ENCODE results near the gene NUDT6. TPM values are rescaled to one million over a fixed set of nuclear protein-coding genes. Genes with fewer than 3 reads are reported as not detected.
"Not testable (repeated sequence)": the region's sequence is repeated elsewhere in the genome, so short reads cannot be mapped to it uniquely, and the experiment has no call there.

The NUDT6 gene
- polyA plus RNA-seq, 1 of the 3 experiments (the other 2 are of a cell fraction), result 10.1 TPM

DNA sequence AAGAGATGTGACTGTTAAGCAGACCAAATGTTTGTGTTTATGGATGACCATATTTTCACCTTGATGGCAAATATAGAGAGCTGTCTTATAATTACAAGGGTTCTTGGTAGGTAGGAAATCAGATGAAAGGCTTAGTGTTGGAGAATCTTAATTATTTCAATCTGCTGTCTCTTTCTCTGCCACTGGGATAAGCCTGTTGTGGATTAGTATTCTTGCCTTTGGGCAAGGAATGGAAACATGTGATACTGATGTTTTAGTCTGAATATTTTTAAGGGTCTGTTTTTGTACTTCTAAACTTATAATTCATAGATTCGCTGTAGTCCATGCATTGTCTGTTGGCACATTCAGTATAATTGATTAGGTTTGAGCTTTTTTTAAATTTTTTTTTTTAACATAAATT is 23.7 kb upstream of the NUDT6 start (continued):
- no peak for TF ChIP-seq REST (IDR thresholded peaks at IDR 0.05; ENCODE audit: low read depth, low read length)
- TF ChIP-seq EP300 (IDR thresholded peaks at IDR 0.05; ENCODE audit: borderline replicate concordance in 1 of 2, low read depth in 1 of 2, low read length in 1 of 2), result no peak
- no peak for TF ChIP-seq RXRA (IDR thresholded peaks at IDR 0.05; ENCODE audit: borderline replicate concordance, low read depth)
- TF ChIP-seq SIN3A (IDR thresholded peaks at IDR 0.05; ENCODE audit: borderline replicate concordance, low read depth, low read length), result no peak
- no peak for TF ChIP-seq PBX3 (IDR thresholded peaks at IDR 0.05)

- POLR2A ChIA-PET; H3K4me1 ChIP-seq (ENCODE audit: control insufficient read depth in 1 of 2, insufficient read depth in 2 of 2, low read depth in 1 of 2, low read length in 1 of 2); H2AFZ ChIP-seq (ENCODE audit: low read depth); H4K20me1 ChIP-seq (ENCODE audit: insufficient read depth); H3K27ac ChIP-seq (ENCODE audit: low read depth in 2 of 2, low read length in 1 of 2); H3F3A ChIP-seq (replicated peaks; ENCODE audit: insufficient read depth); H3K4me3 ChIP-seq (ENCODE audit: low read depth in 2 of 2, low read length in 1 of 2); H3K27me3 ChIP-seq (ENCODE audit: insufficient read depth); CTCF ChIA-PET; H3K9me2 ChIP-seq; DNase-seq; H3K9ac ChIP-seq; H3K9me3 ChIP-seq; H3K79me2 ChIP-seq (ENCODE audit: insufficient read depth); H3K4me2 ChIP-seq: not testable (repeated sequence)
- 100% methylated on average over 12 of the region's 17 CpGs for WGBS (ENCODE audit: low lambda C conversion rate)
- peaks cover 29 to 38% of the 10 kb centered on the region in 2 experiments for H3K36me3 ChIP-seq (replicated peaks in 1 of 2; ENCODE audit: control insufficient read depth in 1 of 2, insufficient read depth in 2 of 2, low read length in 1 of 2)
These were observed 22.7 kb upstream of the NUDT6 start for GRCh38 chr4:122945136-122945535.

DNA sequence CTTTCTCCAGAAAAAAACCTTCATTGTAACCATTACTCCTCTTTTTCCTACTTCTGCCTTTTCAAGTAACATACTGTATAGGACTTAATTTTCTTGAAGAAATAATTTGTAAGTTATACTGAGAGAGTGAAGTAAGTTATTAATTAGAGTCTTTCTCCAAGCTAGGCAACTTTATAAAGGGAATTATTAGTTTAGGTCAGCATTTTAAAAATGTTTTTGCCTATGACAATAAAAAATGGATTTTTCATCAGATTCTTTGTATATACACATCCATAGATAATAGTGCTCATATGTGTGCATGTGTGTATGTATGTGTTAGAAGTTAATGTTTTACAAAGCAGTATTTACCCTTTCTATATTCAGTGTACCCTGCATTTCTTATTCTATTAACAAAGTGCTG is 10.4 kb upstream of the NUDT6 start:
- H4K20me1 ChIP-seq (ENCODE audit: insufficient read depth), result no peaks in the 10 kb centered on the region
- peaks cover 50 to 72% of the 10 kb centered on the region in 2 experiments for H3K36me3 ChIP-seq (replicated peaks in 1 of 2; ENCODE audit: control insufficient read depth in 1 of 2, insufficient read depth in 2 of 2, low read length in 1 of 2)
- no peak overlapping the region for H2AFZ ChIP-seq (ENCODE audit: low read depth)
- no peaks in the 10 kb centered on the region for H3K27me3 ChIP-seq (ENCODE audit: insufficient read depth)
- H3K9me2 ChIP-seq, result no peaks in the 10 kb centered on the region
- H3K4me3 ChIP-seq (ENCODE audit: low read depth in 2 of 2, low read length in 1 of 2), result no peak overlapping the region
- ChIA-PET POLR2A (interaction anchor here (0.9 kb wide), 1 partner anchor 10 kb away, joined by 4 read pairs; the partner anchor contains the start of gene NUDT6), CTCF (interaction anchor here (0.9 to 1.5 kb wide), 3 partner anchors 18 to 216 kb away, joined by 3 to 4 read pairs (median 3); no protein-coding TSS in a partner anchor)
- DNase-seq, result no peak
- no peak overlapping the region for H3K9ac ChIP-seq
- no peak overlapping the region for H3K4me2 ChIP-seq
- peaks cover 0 to 2% of the 10 kb centered on the region in 2 experiments; a peak in 2 of 4 replicates for H3K4me1 ChIP-seq (ENCODE audit: control insufficient read depth in 1 of 2, insufficient read depth in 2 of 2, low read depth in 1 of 2, low read length in 1 of 2)
- no peaks in the 10 kb centered on the region for H3K9me3 ChIP-seq
- H3K27ac ChIP-seq (ENCODE audit: low read depth in 2 of 2, low read length in 1 of 2), result no peak overlapping the region
- no peaks in the 10 kb centered on the region for H3F3A ChIP-seq (replicated peaks; ENCODE audit: insufficient read depth)
- peaks cover 10% of the 10 kb centered on the region; the same call in 1 of the 2 replicates for H3K79me2 ChIP-seq (ENCODE audit: insufficient read depth)
- no peak for TF ChIP-seq CHD2 (IDR thresholded peaks at IDR 0.05; ENCODE audit: low read length, partially characterized antibody)
- TF ChIP-seq POLR2AphosphoS5 (IDR thresholded peaks at IDR 0.05; ENCODE audit: low read depth, low read length), result no peak
- no peak for TF ChIP-seq EP300 (IDR thresholded peaks at IDR 0.05; ENCODE audit: borderline replicate concordance in 1 of 2, low read depth in 1 of 2, low read length in 1 of 2)
- TF ChIP-seq FOXJ3 (CRISPR knock-in tag; IDR thresholded peaks at IDR 0.05), result no peak
- TF ChIP-seq, protein P1, sequence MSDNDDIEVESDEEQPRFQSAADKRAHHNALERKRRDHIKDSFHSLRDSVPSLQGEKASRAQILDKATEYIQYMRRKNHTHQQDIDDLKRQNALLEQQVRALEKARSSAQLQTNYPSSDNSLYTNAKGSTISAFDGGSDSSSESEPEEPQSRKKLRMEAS (IDR thresholded peaks at IDR 0.05; ENCODE audit: low read depth), result no peak
- TF ChIP-seq JUND (IDR thresholded peaks at IDR 0.05), result no peak
- TF ChIP-seq MXI1 (IDR thresholded peaks at IDR 0.05; ENCODE audit: low read depth, low read length), result no peak
- no peak for TF ChIP-seq TEAD4 (IDR thresholded peaks at IDR 0.05; ENCODE audit: borderline replicate concordance, insufficient read depth)
- no peak for TF ChIP-seq NRF1 (IDR thresholded peaks at IDR 0.05; ENCODE audit: low read depth, low read length)
- TF ChIP-seq RAD21 (IDR thresholded peaks at IDR 0.05; ENCODE audit: low read length), result no peak
- TF ChIP-seq, protein P2, sequence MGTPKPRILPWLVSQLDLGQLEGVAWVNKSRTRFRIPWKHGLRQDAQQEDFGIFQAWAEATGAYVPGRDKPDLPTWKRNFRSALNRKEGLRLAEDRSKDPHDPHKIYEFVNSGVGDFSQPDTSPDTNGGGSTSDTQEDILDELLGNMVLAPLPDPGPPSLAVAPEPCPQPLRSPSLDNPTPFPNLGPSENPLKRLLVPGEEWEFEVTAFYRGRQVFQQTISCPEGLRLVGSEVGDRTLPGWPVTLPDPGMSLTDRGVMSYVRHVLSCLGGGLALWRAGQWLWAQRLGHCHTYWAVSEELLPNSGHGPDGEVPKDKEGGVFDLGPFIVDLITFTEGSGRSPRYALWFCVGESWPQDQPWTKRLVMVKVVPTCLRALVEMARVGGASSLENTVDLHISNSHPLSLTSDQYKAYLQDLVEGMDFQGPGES (IDR thresholded peaks at IDR 0.05; ENCODE audit: low read depth, low read length), result no peak
- TF ChIP-seq, protein P3, sequence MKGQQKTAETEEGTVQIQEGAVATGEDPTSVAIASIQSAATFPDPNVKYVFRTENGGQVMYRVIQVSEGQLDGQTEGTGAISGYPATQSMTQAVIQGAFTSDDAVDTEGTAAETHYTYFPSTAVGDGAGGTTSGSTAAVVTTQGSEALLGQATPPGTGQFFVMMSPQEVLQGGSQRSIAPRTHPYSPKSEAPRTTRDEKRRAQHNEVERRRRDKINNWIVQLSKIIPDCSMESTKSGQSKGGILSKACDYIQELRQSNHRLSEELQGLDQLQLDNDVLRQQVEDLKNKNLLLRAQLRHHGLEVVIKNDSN (IDR thresholded peaks at IDR 0.05; ENCODE audit: borderline replicate concordance, low read depth), result no peak
- no peak for TF ChIP-seq FOXM1 (IDR thresholded peaks at IDR 0.05; ENCODE audit: low read depth)
- TF ChIP-seq MEF2A (IDR thresholded peaks at IDR 0.05; ENCODE audit: borderline replicate concordance, low read depth), result no peak
- TF ChIP-seq SMC3 (IDR thresholded peaks at IDR 0.05; ENCODE audit: low read depth, low read length), result no peak

Data from SK-N-SH (cell line).